HG03439 (cell line): ENCODE results near the gene ZCCHC14.
"Not testable (repeated sequence)": the region's sequence is repeated elsewhere in the genome, so short reads cannot be mapped to it uniquely, and the experiment has no call there.

ENCODE experiments used
- ATAC-seq: cut with Tn5 transposase; IDR thresholded peaks from one replicate; pipeline ENCODE4 v1.9.1; 2021; ENCODE audit warnings: mild to moderate bottlenecking, moderate library complexity; ENCODE audit not compliant: unreplicated experiment

Gene ZCCHC14

DNA sequence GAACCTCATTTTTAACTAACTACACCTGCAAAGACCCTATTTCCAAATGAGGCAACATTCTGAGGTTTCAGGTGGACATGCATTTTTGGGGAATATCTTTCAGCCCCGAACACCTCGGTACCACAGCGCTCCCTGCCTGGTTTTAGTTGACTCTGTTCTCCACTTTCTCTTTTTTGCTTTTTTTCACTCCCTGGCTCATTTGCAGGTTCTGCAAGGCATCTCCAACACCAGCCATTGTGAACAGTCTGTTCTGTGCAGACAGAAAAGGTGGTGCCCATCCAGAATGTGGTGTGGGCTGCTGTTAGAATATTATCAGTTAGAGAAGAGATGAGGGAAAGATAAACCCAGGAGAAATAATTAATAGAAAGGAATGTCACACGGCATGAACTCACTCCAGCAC, 32.5 kb upstream of the ZCCHC14 start:
- no peak for ATAC-seq

DNA sequence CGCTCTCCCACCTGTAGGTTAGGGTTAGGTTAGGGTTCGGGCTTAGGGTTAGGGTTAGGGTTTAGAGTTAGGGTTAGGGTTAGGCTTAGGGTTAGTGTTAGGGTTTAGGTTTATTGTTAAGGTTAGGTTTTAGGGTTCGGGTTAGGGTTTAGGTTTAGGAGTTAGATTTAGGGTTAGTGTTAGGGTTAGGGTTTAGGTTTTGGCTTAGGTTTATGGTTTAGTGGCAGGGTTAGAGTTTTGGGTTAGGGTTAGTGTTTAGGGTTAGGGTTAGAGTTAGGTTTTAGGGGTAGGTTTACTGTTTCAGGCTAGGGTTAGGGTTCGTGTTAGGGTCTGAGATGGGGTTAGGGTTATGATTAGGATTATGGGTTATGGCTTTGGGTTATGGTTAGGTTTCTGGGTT, 31.6 kb upstream of the ZCCHC14 start:
- ATAC-seq = no peak

DNA sequence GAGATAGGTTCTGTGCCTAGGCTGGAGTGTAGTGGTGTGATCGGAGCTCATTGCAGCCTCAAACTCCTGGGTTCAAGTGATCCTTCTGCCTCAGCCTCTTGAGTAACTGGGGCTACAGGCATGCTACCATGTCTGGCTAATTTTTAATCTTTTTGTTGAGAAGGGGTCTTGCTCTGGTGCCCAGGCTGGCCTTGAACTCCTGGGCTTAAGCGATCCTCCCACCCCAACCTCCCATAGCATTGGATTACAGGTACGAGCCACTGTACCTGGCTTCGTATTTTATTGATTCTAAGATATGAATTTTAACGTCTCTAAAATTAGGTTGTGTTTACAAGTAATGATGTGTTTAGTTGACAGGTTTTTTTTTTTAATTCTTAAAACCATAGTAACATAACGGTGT, 30.8 kb upstream of the ZCCHC14 start:
- not testable (repeated sequence) for ATAC-seq

DNA sequence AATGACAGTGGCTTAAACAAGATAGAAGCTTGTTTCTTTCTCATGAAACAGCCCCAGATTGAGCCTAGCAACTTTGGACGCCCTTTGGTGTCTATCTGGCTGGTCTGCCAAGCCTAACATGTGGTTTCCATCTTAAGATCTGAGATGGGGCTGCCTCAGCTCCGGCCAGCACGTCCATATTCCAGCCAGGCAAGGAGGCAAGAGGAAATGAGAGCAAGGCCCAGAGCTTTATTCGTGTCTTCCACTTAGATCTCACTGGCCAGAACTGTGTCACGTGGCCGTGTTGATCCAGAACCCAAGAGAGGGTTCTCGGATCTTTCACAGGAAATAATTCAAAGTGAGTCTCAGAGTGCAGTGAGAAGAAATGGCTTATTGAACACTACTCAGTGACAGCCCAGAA, 28.9 kb upstream of the ZCCHC14 start:
- ATAC-seq = not testable (repeated sequence)

DNA sequence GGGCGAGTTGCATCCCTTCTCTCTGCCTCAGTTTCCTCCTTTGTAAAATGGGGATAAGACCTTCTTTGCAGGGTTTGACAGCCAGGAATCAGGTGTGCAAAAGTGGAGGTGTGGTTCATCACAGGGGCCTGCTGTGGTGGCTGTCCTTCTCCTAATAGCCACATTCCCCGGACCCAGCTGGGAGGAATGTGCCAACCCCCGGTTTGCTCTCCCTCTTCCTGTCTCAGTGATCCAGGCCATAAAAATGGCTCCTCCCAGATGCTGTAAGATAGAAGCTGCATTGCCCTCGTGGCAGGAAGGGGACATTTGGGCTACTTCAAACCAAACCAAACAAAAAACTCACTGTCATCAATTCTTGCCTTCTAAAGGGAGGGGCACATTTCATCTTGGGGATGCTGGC, 26.3 kb upstream of the ZCCHC14 start:
- ATAC-seq = not testable (repeated sequence)

DNA sequence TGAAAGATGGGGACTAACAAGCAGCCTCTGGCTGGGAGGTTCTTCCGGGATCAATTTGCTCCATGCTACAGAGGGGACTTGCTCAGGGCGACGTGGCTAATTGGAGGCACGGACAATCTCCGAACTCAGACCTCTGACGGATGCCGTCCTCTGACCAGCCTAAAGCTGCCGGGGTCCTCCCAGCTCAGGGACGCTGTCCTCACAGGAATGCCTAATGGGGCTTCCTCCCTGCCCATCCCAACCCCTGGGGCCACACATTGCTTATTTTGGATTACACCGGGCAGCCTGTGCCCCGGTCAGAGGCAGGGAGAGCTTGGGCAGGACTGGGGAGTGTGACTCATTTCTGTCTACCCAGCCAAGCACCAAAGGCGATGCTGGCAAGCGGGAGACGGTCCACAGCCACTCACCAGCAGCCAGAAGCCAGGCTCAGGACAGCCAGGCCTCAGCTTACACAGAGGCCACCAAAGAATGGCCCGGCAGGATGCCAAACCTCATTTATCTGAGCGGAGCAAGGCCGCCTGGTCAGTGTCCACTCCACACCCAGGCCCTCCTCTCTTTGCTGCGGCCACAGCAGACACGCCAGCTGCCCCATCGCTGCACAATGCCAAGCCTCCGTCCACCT, 25.7 kb upstream of the ZCCHC14 start:
- ATAC-seq = not testable (repeated sequence)

DNA sequence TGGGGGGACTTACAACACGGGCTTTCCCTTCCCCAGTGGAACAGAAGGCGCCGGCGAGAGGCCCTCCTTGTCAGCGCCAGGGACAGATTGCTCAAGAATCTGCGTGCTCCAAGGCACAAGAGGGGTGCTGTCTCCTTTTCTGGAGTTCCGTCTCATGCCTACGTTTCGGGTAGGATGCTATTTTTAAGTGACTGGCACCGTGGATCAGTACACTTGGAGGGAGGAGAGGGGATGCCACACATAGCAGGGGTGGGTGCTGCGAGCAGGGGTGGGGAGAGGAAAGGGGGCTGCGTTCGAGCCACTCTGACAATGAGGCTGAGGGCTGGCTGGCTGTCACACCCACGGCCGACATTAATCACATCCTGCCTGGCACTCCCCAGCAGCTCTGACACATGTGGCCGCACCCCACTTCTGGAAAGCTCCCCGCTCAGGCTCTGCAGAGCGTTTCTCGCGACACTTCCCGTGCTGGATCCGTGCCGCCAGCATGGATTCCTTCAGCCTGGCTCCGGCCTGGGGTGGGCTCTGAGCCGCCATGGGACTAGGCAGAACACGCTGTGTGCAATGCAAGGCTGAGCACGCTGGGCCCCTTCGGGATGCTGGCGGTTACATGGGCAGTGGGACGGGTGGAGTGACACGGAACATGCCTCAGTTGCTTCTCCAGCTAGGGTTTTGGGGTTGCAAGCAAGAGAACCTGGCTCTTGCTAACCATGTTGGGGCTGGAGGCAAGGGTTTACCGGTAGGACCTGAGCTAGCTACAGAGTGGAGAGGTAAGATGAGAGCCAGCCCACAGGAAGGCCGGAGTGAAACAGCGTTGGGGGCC, 25.0 kb upstream of the ZCCHC14 start:
- ATAC-seq = not testable (repeated sequence)

DNA sequence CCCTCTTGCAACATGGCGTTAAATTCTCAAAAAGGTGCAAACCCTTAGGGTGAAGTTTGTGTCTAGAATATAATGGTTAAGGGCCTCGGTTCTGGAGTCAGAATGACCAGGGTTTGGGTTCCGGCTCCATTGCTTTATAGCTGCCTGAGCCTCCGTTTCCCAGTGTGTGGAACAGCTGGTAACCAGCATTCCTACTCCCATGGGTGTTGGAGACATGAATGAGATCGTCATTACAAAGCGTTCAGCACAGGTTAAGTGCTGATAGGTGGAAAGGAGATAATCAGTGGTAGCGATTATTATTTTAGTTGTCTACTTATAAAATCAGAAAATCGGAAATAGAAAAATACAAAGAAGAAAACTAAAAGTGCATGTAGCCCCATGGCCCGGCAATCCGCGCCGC, 23.5 kb upstream of the ZCCHC14 start:
- no peak for ATAC-seq

DNA sequence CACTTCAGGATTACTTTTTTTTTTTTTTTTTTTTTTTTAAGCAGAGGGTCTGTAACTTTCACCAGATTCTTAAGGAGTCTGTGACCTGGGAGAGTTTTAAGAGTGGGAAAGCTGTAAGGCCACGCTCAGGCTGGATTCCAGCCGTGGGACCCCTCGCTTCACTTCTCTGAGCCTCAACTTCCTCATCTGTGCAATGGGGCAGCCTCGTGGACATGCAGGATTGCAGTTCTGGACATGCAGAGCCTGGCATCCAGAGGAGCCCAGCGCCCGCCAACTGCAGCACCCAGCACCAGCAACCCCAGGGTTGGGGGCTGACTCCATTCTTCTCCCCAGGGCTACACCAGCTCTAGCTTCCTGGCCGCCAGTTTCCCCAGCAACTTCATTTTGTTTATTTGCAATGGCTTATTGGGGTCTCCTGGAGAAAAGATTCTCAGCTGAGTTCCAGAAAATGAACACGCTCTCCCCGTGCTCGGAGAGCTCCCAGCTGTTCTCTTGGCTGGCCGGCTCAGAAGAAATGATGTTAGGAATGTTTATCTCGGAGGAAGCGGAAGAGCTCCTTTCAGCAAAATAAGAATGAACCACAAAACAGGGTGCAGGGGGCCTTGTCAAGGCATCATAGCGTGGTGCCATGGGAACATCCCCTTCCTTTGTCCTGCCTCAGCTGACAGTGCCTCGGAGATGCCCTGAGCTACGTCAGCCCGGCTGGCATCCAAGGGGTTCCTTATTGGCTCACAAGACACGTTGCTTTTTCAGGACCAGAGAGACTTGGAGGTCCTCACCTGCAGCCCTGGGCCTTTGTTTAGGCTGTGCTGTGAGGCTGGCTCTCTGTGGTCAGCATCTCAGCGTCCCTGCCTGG, 22.9 kb upstream of the ZCCHC14 start:
- no peak for ATAC-seq

DNA sequence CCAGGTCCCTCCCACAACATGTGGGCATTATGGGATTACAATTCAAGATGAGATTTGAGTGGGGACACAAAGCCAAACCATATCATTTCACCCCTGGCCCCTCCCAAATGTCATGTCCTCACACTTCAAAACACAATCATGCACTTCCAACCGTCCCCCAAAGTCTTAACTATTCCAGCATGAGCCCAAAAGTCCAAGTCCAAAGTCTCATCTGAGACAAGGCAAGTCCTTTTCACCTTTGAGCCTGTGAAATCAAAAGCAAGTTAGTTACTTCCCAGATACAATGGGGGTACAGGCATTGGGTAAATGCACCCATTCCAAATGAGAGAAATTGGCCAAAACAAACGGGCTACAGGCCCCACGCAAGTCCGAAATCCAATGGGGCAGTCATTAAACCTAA, 17.0 kb upstream of the ZCCHC14 start:
- not testable (repeated sequence) for ATAC-seq

DNA sequence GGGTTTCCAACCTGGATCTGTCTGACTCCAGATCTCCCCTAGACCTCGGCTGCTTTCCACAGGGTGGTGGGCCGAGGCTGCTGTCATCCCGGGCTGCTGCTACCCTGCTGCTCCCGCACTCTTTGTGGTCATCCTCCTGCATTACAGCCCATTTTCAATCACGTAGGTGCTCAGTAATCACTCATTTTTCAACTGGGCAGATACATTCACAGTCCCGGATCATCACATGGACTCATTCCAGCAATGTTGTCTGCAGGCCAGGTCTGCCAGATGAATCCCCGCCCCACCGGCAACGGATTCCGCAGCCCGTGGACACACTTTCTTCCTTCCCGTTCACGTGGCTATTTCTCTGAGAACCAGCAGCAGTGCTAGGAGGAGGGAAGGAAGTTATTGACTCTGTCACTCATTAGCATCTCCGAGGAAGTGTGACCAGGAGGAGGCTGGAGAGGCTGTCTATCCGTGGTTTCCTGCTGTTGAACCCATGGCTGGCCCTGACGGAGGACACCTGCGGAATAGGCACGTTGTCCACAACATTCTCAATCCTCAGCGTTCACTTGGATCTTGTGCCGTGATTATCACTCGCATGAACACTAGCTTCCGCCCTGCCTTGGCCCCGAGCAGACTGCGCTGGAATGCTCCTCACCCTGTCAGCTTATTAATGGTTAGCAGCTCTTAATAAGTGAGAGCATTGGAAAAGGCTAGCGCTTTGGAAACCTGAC, 14.7 kb upstream of the ZCCHC14 start:
- no peak for ATAC-seq

DNA sequence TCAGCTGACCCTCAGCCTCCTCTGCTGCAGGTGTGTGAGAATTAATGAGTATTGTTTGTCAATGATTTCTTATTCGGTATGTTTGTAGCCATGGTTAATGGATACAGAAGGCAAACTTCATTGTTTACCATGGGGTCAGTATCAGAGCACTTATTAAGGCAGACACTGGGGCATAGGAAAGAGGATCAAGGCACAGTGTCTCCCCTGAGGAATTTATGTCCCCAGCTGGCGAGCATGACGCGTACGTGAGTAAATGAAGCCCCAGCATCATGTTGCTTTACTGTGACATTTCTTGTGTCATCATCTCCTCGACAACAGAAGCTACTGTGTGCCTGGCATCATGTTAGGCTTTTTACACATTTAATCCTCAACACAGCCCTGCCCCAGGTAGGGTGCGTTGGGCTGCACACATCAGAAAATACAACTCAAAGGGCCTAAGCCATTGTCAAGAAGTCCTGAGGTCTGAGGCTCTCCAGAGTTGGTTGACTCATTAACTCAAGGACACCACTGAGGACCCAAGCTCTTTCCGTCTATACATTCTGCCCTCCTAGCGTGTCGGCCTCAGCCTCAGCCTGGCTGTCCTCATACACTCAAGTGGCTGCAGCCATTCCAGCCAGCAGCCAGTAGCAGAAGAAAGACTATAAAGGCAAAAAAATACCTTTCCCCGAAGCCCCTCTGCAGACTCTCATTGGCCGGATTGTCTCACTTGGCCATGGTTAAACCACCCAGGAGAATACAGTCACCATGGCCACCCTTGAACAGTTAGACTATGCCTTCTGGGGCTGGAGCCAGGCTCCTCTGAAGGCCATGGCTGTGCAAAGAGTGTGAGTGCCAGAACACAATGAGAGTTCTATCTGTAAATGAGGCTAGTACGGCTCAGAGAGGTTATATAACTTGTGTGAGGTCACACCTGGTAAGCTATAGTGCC, 13.9 kb upstream of the ZCCHC14 start:
- ATAC-seq = no peak

DNA sequence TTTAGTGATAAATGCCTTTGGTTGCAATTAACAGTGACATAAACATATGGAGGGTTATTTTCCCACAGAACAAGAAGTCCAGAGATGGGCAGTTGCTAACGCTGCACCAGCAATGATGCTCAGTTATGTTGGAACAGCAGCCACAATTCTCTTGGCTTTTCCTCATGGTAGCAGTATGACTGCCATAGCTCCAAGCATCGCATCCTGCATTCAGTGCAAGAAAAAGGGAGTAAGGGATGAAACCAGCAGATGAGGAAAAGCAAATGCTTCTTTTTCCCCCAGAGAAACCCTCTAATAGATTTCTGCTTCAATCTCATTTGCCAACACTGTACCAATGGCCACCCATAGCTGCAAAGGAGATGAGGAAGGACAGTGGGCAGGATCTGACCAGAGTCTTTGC, 13.0 kb upstream of the ZCCHC14 start:
- no peak for ATAC-seq

DNA sequence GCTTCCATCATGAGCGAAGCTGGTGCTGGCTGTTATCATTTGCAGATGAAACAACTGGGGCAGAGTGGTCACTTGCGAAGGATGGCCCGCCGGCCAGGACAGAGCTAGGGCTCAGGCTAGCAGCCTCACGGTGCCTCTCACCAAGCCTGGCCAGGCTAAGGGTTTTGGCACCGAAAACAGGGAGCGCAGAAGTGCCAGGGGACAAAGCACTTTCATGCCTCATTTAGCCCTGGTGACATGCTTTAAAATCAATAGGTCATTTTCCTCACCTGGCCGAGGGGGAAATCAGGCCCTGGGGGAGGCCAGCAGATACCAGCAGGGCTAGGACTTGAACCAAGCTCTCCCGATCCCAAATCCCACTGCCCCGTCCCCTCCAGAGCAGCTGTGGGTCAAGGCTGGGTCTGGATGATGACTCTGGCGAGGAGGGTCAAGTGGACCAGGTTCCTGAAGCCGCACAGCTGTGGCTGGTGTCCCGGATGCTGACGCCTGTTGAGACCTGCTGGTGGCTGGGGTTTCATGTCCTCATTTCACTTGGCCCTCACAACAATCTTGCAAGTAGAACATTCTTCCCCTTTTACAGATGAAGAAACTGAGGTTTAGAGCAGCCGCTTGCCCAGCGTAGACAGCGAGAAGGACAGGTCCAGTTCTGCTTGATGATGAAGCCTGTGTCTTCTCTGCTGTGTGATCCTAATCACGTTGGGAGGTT, 10.6 kb upstream of the ZCCHC14 start:
- ATAC-seq = not testable (repeated sequence)

DNA sequence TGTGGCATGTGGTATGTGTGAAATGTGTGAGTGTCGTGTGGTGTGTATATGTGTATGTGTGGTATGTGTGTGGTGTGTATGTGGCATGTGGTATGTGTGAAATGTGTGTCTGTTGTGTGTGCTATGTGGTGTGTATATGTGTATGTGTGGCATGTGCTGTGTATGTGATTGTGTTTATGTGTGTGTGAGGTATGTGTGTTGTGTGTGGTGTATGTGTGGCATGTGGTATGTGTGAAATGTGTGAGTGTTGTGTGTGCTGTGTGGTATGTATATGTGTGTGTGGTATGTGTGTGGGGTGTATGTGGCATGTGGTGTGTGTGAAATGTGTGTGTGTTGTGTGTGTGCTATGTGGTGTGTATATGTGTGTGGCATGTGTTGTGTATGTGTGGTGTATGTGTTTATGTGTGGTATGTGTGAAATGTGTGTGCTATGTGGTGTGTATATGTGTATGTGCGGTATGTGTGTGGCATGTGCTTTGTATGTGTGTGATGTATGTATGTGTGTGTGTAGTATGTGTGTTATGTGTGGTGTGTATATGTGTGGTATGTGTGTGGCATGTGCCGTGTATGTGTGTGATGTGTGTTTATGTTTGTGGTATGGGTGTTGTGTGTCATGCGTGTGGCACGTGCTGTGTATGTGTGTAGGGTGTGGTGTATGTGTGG, 9.6 kb upstream of the ZCCHC14 start:
- ATAC-seq = no peak

DNA sequence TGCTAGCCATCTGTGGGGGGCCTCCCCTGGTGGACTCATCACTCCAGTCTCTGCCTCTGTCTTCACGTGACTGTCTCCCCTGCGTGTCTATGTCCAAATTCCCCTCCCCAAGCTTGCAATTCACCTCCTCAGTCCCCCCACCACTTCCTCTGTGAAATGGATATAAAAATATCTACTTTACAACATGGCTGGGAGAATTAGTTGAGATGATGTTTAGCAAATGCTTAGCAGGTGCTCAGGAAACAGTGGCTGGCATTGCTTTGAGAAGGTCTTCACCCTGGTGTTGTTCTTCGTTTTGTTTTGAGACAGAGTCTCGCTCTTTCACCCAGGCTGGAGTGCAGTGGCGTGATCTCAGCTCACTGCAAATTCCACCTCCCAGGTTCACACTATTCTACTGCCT, 8.3 kb upstream of the ZCCHC14 start:
- no peak for ATAC-seq

DNA sequence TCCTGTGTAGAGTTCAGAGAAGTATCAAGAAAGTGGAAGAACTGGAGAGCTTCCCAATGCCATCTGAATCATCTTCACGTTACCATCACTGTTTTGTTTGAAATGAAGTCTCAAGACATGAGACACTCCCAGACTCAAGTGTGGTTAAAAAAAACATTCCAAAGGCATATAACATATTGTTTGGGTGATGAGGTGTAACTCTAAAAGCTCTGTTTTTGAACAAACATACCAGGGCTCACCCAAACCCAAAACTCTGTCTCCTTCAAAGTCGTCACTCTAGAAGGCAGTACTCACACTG, 6.3 kb upstream of the ZCCHC14 start:
- ATAC-seq = no peak

DNA sequence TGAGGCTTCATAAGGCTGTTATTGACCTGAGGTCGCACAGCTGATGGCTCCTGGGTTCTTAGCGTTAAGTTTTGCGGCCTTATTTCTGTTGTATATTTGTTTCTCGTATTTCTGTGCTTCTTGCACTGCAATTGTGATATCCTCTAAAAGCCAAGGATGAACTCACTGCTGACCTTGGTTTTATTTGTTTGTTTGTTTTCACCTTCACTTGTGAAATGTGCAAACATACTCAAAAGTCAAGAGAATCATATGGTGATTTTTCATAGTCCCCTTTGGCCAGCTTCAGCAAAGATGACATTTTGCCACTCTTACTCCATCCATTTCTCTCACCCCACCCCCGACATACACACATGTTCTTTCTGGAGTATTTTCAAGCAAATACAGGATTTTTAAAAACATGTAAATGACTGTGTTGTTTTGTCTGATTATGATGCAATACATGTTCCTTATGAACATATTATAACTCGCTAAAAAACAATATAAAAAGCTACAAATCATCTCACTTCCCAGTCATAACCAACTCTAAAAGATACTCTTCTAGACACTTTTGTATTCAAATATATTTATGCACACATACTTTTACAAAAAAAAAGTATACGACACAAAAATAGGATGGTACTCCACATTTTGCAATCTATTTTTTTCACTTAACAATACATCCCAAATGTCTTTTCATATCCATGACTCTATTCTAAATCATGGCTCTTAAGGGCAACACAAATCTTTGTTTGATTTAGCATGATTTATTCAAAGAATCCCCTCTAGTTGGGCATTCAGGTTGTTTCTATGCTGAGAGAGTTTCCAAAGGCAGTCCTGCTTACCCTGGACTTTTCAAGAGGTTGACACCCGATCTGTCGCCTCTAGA, 5.7 kb upstream of the ZCCHC14 start:
- no peak for ATAC-seq
